ENCODE measurements around the gene SLC5A9. TPM values are rescaled to one million over a fixed set of nuclear protein-coding genes. Genes with fewer than 3 reads are reported as not detected.

SLC5A9 gene
- total RNA-seq, 1 donor from 2014 or later: 0.25 TPM

DNA sequence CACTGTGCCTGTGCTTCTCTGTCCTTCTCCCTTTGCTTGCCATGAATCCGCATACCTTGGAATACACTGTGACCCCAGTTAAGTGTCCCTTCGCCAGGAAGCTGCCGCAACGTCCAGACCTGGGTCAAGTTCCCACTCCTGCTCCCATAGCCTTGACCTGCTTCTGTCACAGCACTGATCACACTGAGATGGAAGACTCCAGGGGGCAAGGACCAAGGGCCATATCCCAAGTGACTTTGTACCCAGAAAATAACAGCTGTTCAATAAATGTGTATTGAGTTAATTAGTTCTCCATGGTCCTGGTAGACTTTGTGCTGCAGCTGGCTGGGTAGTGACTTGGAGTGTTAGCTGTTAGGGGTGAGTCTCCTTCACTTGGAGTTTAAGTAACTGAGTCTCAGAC lies 25.8 kb downstream of the SLC5A9 start:
- TF ChIP-seq, protein P1, sequence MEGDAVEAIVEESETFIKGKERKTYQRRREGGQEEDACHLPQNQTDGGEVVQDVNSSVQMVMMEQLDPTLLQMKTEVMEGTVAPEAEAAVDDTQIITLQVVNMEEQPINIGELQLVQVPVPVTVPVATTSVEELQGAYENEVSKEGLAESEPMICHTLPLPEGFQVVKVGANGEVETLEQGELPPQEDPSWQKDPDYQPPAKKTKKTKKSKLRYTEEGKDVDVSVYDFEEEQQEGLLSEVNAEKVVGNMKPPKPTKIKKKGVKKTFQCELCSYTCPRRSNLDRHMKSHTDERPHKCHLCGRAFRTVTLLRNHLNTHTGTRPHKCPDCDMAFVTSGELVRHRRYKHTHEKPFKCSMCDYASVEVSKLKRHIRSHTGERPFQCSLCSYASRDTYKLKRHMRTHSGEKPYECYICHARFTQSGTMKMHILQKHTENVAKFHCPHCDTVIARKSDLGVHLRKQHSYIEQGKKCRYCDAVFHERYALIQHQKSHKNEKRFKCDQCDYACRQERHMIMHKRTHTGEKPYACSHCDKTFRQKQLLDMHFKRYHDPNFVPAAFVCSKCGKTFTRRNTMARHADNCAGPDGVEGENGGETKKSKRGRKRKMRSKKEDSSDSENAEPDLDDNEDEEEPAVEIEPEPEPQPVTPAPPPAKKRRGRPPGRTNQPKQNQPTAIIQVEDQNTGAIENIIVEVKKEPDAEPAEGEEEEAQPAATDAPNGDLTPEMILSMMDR (IDR thresholded peaks at IDR 0.05): no peak
- TF ChIP-seq POLR2AphosphoS5 (IDR thresholded peaks at IDR 0.05; ENCODE audit: insufficient read depth in 1 of 2, low read depth in 1 of 2): no peak
- no peak for TF ChIP-seq POLR2A (IDR thresholded peaks at IDR 0.05)
- intact Hi-C loops (cut with DNase I): no loop called here
- Histone ChIP-seq H3K9me3 (no peaks in the 10 kb centered on the region), H3K27me3 (no peaks in the 10 kb centered on the region), H3K4me1 (no peaks in the 10 kb centered on the region), H3K4me3 (no peak overlapping the region), H3K36me3 (no peaks in the 10 kb centered on the region), H3K27ac (no peak overlapping the region)
- peak in 1 of 2 donors; percentile 71 for DNase-seq (ENCODE audit: extremely low spot score in 2 of 2)

DNA sequence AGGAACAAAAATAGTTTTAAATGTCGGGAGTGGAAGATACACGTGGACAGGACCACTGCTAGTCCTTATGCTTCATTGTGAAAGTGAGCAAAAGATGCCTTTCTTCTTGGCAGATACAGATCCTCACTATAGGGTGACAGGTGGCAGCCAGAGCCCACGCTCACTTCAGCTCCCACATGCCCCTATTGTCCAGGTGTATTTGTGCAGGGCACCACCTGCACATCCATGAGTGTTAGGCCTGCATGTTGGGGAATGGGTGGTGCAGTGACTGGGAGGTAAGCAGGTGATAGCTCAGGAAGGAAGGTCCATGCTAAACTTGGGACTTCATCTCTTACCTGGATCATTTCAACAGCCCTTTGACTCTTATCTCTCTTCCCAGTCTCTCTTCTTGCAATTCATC lies 27.4 kb downstream of the SLC5A9 start:
- TF ChIP-seq, protein P1 (IDR thresholded peaks at IDR 0.05): no peak
- TF ChIP-seq POLR2AphosphoS5 (IDR thresholded peaks at IDR 0.05; ENCODE audit: insufficient read depth in 1 of 2, low read depth in 1 of 2) (no peak), POLR2A (IDR thresholded peaks at IDR 0.05) (no peak)
- no peaks in the 10 kb centered on the region for H3K4me1 ChIP-seq
- H3K27ac ChIP-seq: no peak overlapping the region
- H3K4me3 ChIP-seq: no peak overlapping the region
- H3K36me3 ChIP-seq: no peaks in the 10 kb centered on the region
- H3K9me3 ChIP-seq: no peaks in the 10 kb centered on the region
- intact Hi-C loops (cut with DNase I): no loop called here
- H3K27me3 ChIP-seq: no peaks in the 10 kb centered on the region
- DNase-seq (ENCODE audit: extremely low spot score in 2 of 2): no peak

DNA sequence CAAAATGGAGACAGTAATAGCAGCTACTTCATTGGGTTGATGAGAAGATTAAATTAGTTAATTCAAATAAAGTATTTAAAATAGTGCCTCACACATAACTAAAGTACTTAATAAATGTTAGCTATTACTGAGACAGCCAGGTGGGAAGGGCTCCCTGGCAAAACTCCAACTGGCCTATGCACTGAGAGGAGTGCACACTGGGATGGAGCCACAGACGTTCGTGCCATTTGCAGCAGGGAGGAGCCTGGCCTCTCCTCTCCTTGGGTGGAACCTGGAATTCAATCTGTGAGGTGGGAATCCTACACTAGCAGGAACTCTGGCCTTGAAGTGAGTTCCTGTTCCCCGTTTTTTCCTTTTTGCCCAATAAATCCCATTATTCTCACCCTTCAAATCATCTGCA lies 28.1 kb downstream of the SLC5A9 start:
- intact Hi-C loops (cut with DNase I): no loop called here
- no peak overlapping the region for H3K4me3 ChIP-seq
- no peaks in the 10 kb centered on the region for H3K27me3 ChIP-seq
- H3K9me3 ChIP-seq: no peaks in the 10 kb centered on the region
- TF ChIP-seq, protein P1 (IDR thresholded peaks at IDR 0.05): no peak
- TF ChIP-seq POLR2AphosphoS5 (IDR thresholded peaks at IDR 0.05; ENCODE audit: insufficient read depth in 1 of 2, low read depth in 1 of 2): no peak
- no peak for TF ChIP-seq POLR2A (IDR thresholded peaks at IDR 0.05)
- H3K4me1 ChIP-seq: no peaks in the 10 kb centered on the region
- H3K27ac ChIP-seq: no peak overlapping the region
- H3K36me3 ChIP-seq: no peaks in the 10 kb centered on the region
- no peak for DNase-seq (ENCODE audit: extremely low spot score in 2 of 2)

DNA sequence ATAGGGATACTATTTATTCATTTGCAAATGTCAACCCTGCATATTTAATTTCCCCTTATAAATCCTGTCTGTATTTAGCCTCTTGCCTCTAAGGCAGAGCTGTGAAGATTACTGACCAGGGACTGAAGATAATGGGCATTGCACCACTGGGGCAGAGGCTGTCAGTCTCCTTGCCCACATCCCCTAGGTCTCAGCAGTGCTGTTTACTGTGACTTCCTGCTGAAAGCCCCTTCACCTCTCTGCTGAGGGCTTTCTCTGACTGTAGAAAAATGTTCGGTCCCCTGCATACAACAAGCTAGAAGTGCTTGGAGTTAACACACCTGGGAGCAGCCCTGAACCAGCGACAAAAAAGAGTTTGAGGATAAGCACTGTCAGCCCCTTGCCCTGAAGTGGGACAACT lies 28.8 kb downstream of the SLC5A9 start:
- H3K27ac ChIP-seq: no peak overlapping the region
- intact Hi-C loops (cut with DNase I): no loop called here
- no peaks in the 10 kb centered on the region for H3K36me3 ChIP-seq
- TF ChIP-seq, protein P1 (IDR thresholded peaks at IDR 0.05): no peak
- TF ChIP-seq POLR2AphosphoS5 (IDR thresholded peaks at IDR 0.05; ENCODE audit: insufficient read depth in 1 of 2, low read depth in 1 of 2): no peak
- TF ChIP-seq POLR2A (IDR thresholded peaks at IDR 0.05): no peak
- no peaks in the 10 kb centered on the region for H3K27me3 ChIP-seq
- no peak for DNase-seq (ENCODE audit: extremely low spot score in 2 of 2)
- H3K4me1 ChIP-seq: no peaks in the 10 kb centered on the region
- H3K9me3 ChIP-seq: no peaks in the 10 kb centered on the region
- H3K4me3 ChIP-seq: no peak overlapping the region

DNA sequence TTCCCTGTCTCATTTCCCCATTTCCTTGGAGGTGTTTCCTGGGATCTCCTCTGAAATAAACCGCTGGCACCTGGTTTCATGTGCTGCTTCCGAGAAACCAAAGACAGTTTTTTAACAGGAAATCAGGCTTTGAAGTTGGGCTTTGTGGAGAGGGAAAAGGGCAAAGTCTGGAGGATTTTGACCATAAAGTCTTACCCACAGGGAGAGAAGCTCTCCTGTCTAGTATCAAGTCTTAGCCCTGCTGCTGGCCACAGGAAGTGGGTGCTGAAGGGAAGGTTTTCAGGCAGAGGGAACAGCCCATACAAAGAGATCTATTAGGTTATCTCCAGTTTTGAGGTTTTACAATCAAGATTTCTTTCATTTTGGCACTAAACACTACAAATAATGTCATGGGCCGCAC lies 29.3 kb downstream of the SLC5A9 start:
- no peak overlapping the region for H3K27ac ChIP-seq
- DNase-seq (ENCODE audit: extremely low spot score in 2 of 2): no peak
- H3K9me3 ChIP-seq: no peaks in the 10 kb centered on the region
- no peaks in the 10 kb centered on the region for H3K27me3 ChIP-seq
- TF ChIP-seq, protein P1 (IDR thresholded peaks at IDR 0.05): no peak
- TF ChIP-seq POLR2A (IDR thresholded peaks at IDR 0.05) (no peak), POLR2AphosphoS5 (IDR thresholded peaks at IDR 0.05; ENCODE audit: insufficient read depth in 1 of 2, low read depth in 1 of 2) (no peak)
- no peaks in the 10 kb centered on the region for H3K36me3 ChIP-seq
- intact Hi-C loops (cut with DNase I): no loop called here
- no peaks in the 10 kb centered on the region for H3K4me1 ChIP-seq
- H3K4me3 ChIP-seq: no peak overlapping the region
